SK-N-SH (cell line): ENCODE measurements around the gene CDH22.

Experiments
- CHD2 ChIP-seq: fragments of 150-350 bp; IDR thresholded peaks from 2 replicates; pipeline ENCODE4 v1.6.1; 2018; ENCODE audit warnings: low read length; ENCODE audit not compliant: partially characterized antibody
- CTCF ChIP-seq: fragments of 200-600 bp; sonication (generic); IDR thresholded peaks from 2 replicates; pipeline ENCODE4 v1.6.1; 2017; ENCODE audit warnings: antibody characterized with exemption, mild to moderate bottlenecking, moderate library complexity
- ELF1 ChIP-seq: IDR thresholded peaks from 2 replicates; pipeline ENCODE4 v1.4.0; 2012
- POLR2AphosphoS5 ChIP-seq: IDR thresholded peaks from 2 replicates; pipeline ENCODE4 v1.6.1; 2012; ENCODE audit warnings: low read depth, low read length
- RAD21 ChIP-seq: IDR thresholded peaks from 2 replicates; pipeline ENCODE4 v1.6.1; 2012; ENCODE audit warnings: mild to moderate bottlenecking, low read length
- RCOR1 ChIP-seq: fragments of 150-350 bp; IDR thresholded peaks from 2 replicates; pipeline ENCODE4 v1.6.1; 2017; ENCODE audit warnings: antibody characterized with exemption, low read length
- SIN3A ChIP-seq: IDR thresholded peaks from 2 replicates; pipeline ENCODE4 v1.6.1; 2012; ENCODE audit warnings: low read depth, mild to moderate bottlenecking, low read length, moderate library complexity, borderline replicate concordance

GRCh38 chr20:46261456-46262253, 46.6 kb downstream of the CDH22 start:
- TF ChIP-seq CTCF (no peak), RAD21 (no peak), RCOR1 (no peak), SIN3A (no peak), CHD2 (no peak), ELF1 (no peak), POLR2AphosphoS5 (no peak)
